GM12873 (cell line): ENCODE results near the gene FLRT2.

ENCODE experiments used
- CTCF ChIP-seq: IDR thresholded peaks from 2 replicates; pipeline ENCODE4 v1.5.1; 2012; ENCODE audit warnings: low read depth, mild to moderate bottlenecking, moderate library complexity, low read length, control low read depth; ENCODE audit not compliant: insufficient read depth; ENCODE audit errors: missing control alignments

Gene FLRT2

GRCh38 chr14:85653029-85653428 lies 123.1 kb downstream of the FLRT2 start:
- TF ChIP-seq CTCF: no peak

GRCh38 chr14:85660243-85660922 lies 130.4 kb downstream of the FLRT2 start:
- TF ChIP-seq CTCF: no peak

- no peak for TF ChIP-seq CTCF
Measured at GRCh38 chr14:85662096-85662495, 132.2 kb downstream of the FLRT2 start.

- no peak for TF ChIP-seq CTCF
Measured at GRCh38 chr14:85663256-85663655, 133.3 kb downstream of the FLRT2 start.

GRCh38 chr14:85663667-85664066 lies 133.7 kb downstream of the FLRT2 start:
- TF ChIP-seq CTCF: no peak

GRCh38 chr14:85675957-85676356 lies 146.0 kb downstream of the FLRT2 start:
- TF ChIP-seq CTCF: no peak

GRCh38 chr14:85686908-85687307 lies 157.0 kb downstream of the FLRT2 start:
- no peak for TF ChIP-seq CTCF
